HG03571 (cell line): ENCODE measurements around the gene AFTPH.
A peak's percentile ranks its signal among the peaks of the same experiment; 100 is the strongest.

Experiments used
- ATAC-seq: cut with Tn5 transposase; IDR thresholded peaks from one replicate; pipeline ENCODE4 v1.9.1; 2021; ENCODE audit not compliant: unreplicated experiment

Gene AFTPH

GRCh38 chr2:64629875-64630274 is 105.7 kb downstream of the AFTPH start:
- no peak for ATAC-seq

GRCh38 chr2:64630752-64631151 is 106.6 kb downstream of the AFTPH start:
- no peak for ATAC-seq

- ATAC-seq, result no peak
Measured at GRCh38 chr2:64631771-64632170, 107.6 kb downstream of the AFTPH start.

- ATAC-seq, result no peak
Measured at GRCh38 chr2:64632835-64633819, 109.0 kb downstream of the AFTPH start.

- no peak for ATAC-seq
Measured at GRCh38 chr2:64634345-64635267, 110.5 kb downstream of the AFTPH start.

- peak; percentile 68 for ATAC-seq
Measured at GRCh38 chr2:64635976-64636911, 112.1 kb downstream of the AFTPH start.

- ATAC-seq, result peak; percentile 33
Measured at GRCh38 chr2:64637000-64637635, 113.0 kb downstream of the AFTPH start.

GRCh38 chr2:64637931-64638330 is 113.8 kb downstream of the AFTPH start:
- no peak for ATAC-seq

GRCh38 chr2:64638502-64639120 is 114.5 kb downstream of the AFTPH start:
- no peak for ATAC-seq

GRCh38 chr2:64639691-64640090 is 115.6 kb downstream of the AFTPH start:
- no peak for ATAC-seq

GRCh38 chr2:64640153-64641044 is 116.3 kb downstream of the AFTPH start:
- ATAC-seq, result no peak

- no peak for ATAC-seq
Measured at GRCh38 chr2:64641599-64641998, 117.5 kb downstream of the AFTPH start.
